ENCODE measurements around the gene PLEKHG4B.
"Not testable (repeated sequence)": the region's sequence is repeated elsewhere in the genome, so short reads cannot be mapped to it uniquely, and the experiment has no call there.

PLEKHG4B gene

GRCh38 chr5:206927-207536, 115.1 kb downstream of the PLEKHG4B start:
- Mint-ChIP-seq H3K27ac (no peak overlapping the region), H3K36me3 (ENCODE audit: low read depth) (peaks cover 27% of the 10 kb centered on the region), H3K4me3 (no peak overlapping the region), H3K9me3 (no peaks in the 10 kb centered on the region), H3K4me1 (peaks cover 33% of the 10 kb centered on the region), H3K27me3 (ENCODE audit: low read depth) (no peaks in the 10 kb centered on the region)
- TF ChIP-seq, protein P1, sequence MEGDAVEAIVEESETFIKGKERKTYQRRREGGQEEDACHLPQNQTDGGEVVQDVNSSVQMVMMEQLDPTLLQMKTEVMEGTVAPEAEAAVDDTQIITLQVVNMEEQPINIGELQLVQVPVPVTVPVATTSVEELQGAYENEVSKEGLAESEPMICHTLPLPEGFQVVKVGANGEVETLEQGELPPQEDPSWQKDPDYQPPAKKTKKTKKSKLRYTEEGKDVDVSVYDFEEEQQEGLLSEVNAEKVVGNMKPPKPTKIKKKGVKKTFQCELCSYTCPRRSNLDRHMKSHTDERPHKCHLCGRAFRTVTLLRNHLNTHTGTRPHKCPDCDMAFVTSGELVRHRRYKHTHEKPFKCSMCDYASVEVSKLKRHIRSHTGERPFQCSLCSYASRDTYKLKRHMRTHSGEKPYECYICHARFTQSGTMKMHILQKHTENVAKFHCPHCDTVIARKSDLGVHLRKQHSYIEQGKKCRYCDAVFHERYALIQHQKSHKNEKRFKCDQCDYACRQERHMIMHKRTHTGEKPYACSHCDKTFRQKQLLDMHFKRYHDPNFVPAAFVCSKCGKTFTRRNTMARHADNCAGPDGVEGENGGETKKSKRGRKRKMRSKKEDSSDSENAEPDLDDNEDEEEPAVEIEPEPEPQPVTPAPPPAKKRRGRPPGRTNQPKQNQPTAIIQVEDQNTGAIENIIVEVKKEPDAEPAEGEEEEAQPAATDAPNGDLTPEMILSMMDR (IDR thresholded peaks at IDR 0.05; ENCODE audit: unreplicated experiment in 3 of 3): no peak

DNA sequence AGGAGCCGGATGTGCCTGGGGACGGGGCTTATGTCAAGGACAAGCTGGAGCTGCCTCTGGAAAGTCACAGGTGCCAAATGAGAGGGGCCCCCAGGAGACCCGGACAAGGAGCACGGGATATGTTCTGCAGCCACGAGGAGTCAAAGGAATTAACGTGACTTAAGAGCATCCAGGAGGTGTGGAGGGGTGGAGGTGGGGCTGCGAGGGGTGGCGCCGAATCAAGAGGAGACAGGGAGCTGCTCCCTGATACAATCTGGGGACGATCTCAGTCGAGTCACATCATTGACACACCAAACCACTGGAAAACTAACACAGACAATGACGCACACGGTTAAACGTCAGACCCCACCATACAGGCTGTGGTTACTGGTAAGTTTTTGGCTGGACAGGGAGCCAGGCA, 115.6 kb downstream of the PLEKHG4B start:
- Mint-ChIP-seq H3K27me3 (ENCODE audit: low read depth) (no peaks in the 10 kb centered on the region), H3K4me3 (no peak overlapping the region), H3K9me3 (no peaks in the 10 kb centered on the region), H3K36me3 (ENCODE audit: low read depth) (peaks cover 22% of the 10 kb centered on the region), H3K4me1 (peaks cover 33% of the 10 kb centered on the region), H3K27ac (no peak overlapping the region)
- TF ChIP-seq, protein P1 (IDR thresholded peaks at IDR 0.05; ENCODE audit: unreplicated experiment in 3 of 3): no peak

DNA sequence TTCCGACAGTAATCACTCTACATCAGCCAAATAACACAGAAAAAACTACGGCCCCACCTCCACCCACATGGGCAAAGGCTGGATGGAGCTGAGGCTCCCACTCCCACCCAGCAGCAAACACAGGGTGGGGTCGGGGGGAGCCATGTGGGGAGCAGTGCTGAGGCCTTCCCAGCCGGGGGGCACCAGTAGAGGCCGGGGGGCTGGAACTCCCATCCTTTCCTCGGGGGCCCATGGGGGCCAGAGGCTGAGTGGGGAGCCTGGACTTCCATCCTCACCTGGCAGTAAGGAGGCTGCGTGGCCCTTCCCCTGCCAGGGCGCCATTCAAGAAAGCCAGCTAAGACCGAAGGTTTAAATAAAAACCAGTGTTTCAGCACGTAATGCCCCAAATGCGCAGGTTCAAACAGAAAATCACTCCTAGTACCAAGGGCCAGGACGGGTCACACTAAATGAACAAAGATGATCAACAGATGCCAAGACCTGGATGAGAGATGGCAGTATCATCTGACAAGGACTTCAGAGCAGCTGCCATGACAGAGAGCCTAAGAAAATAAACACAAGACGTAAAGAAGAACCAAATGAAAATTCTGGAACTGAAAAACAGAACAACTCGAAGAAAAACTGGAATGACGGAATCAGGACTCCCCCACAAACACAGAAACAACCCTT, 116.6 kb downstream of the PLEKHG4B start:
- H3K27ac Mint-ChIP-seq: peak overlapping the region; percentile 3 to 50 (median 20)

DNA sequence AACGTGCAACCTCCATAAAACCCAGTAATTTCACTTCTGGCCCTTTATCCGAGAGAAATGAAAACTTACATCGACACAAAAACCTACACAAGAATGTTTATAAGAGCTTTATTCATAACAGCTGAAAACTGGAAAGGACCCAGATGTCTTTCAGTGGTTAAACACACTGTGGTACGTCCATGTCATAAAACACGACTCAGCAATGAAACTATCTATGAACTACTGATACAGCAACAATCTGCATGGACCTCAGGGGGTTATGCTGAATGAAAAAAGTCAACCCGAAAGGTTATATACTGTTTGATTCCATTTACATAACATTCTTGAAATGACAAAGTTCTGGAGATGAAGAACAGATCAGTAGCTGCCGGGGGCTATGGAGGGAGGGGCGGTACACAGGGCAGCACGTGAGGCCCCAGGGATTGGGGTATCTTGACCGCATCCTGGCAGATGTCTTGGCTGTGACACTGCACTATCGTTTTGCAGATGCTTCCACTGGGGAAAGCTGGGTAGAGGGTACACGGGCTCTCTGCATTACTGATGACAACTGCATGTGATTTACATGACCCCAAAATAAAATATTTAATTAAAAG, 121.9 kb downstream of the PLEKHG4B start:
- Mint-ChIP-seq H3K36me3 (ENCODE audit: low read depth) (peaks cover 23% of the 10 kb centered on the region), H3K9me3 (no peaks in the 10 kb centered on the region), H3K27ac (no peak overlapping the region), H3K4me1 (peaks cover 36% of the 10 kb centered on the region), H3K27me3 (ENCODE audit: low read depth) (no peaks in the 10 kb centered on the region), H3K4me3 (peak overlapping the region in 2 of 3 experiments; percentile 7 to 42)
- TF ChIP-seq, protein P1 (IDR thresholded peaks at IDR 0.05; ENCODE audit: unreplicated experiment in 3 of 3): no peak

More for the DNA sequence above, 116.6 kb downstream of the PLEKHG4B start:
- Mint-ChIP-seq H3K9me3 (no peaks in the 10 kb centered on the region), H3K4me3 (peak overlapping the region in 1 of 3 experiments; percentile 14), H3K36me3 (ENCODE audit: low read depth) (peaks cover 24% of the 10 kb centered on the region), H3K4me1 (peaks cover 33% of the 10 kb centered on the region), H3K27me3 (ENCODE audit: low read depth) (no peaks in the 10 kb centered on the region)
- TF ChIP-seq, protein P1 (IDR thresholded peaks at IDR 0.05; ENCODE audit: unreplicated experiment in 3 of 3): no peak

GRCh38 chr5:215256-215655, 123.3 kb downstream of the PLEKHG4B start:
- peaks cover 37% of the 10 kb centered on the region for H3K4me1 Mint-ChIP-seq
- not testable (repeated sequence) for H3K27me3 Mint-ChIP-seq (ENCODE audit: low read depth); H3K27ac Mint-ChIP-seq; H3K9me3 Mint-ChIP-seq
- H3K4me3 Mint-ChIP-seq: peak overlapping the region; percentile 56 to 80 (median 78)
- H3K36me3 Mint-ChIP-seq (ENCODE audit: low read depth): peaks cover 23% of the 10 kb centered on the region

DNA sequence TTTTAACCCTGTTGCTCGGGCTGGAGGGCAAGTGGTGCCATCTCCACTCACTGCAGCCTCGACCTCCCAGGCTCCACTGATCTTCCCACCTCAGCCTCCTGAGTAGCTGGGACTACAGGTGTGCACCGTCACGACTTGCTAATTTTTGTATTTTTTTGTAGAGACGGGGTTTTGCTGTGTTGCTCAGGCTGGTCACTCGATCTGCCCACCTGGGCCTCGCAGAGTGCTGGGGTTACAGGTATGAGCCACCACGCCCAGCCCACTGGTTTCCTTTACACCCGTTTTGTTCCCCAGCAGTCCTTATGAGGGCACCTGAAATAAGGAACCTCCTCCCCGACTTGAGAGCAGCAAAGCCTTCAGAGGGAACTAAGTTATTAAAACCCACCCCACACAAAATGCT, 124.1 kb downstream of the PLEKHG4B start:
- Mint-ChIP-seq H3K4me3 (peak overlapping the region in 2 of 3 experiments; percentile 26 to 56), H3K36me3 (ENCODE audit: low read depth) (peaks cover 23% of the 10 kb centered on the region), H3K4me1 (peaks cover 39% of the 10 kb centered on the region)
- not testable (repeated sequence) for H3K27me3 Mint-ChIP-seq (ENCODE audit: low read depth); H3K9me3 Mint-ChIP-seq; H3K27ac Mint-ChIP-seq
